ENCODE data around the gene CPN2. TPM values are rescaled to one million over a fixed set of nuclear protein-coding genes. Genes with fewer than 3 reads are reported as not detected.

Gene CPN2
- total RNA-seq, 1 experiment from 2014 or later: not detected

DNA sequence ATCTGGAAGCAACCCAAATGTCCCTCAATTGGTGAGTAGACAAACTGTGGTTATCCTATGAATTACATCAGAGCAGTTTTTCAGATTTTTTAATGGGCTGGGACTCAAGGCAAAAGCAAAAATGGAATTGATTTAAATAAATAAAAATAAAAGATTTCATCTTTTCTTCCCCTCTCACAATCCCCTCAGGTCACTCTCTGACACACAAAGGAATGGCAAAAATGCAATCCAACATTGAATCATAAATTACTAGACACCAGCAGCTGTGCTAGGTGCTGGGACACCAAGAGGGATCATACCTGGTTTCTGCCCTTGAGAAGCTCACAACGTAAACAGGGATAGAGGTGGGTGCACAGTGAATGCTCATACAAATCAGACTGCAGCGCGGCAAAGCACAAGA is 58.8 kb downstream of the CPN2 start:
- Mint-ChIP-seq H3K4me3 (ENCODE audit: low read depth, unreplicated experiment) (no peak overlapping the region), H3K36me3 (ENCODE audit: insufficient read depth, unreplicated experiment) (no peaks in the 10 kb centered on the region), H3K27ac (ENCODE audit: unreplicated experiment) (no peak overlapping the region), H3K4me1 (ENCODE audit: low read depth, unreplicated experiment) (peaks cover 9% of the 10 kb centered on the region), H3K9me3 (ENCODE audit: low read depth, unreplicated experiment) (peaks cover 2% of the 10 kb centered on the region), H3K27me3 (ENCODE audit: unreplicated experiment) (no peaks in the 10 kb centered on the region)
- TF ChIP-seq CTCF (IDR thresholded peaks at IDR 0.05; ENCODE audit: unreplicated experiment): no peak
- CTCF ChIA-PET: interaction anchor here (0.9 kb wide), 1 partner anchor 21 kb away, joined by 3 read pairs; no protein-coding TSS in a partner anchor
- no TSS peak for BruUV-seq (replicated peaks)
- intact Hi-C loops (cut with micrococcal nuclease; ENCODE audit: unreplicated experiment): no loop called here
- no peak for DNase-seq

Other genes starting within 250 kb of the CPN2 start
- gene HES1, start 215.2 kb downstream of the CPN2 start, total RNA-seq (2022): 141 and 160 TPM in 2 replicates
- gene LRRC15, start 18.4 kb upstream of the CPN2 start, total RNA-seq (2022): 0.05 TPM in 1 of 2 replicates, not detected in the other
- gene GP5, start 47.9 kb upstream of the CPN2 start, total RNA-seq (2022): 0.10 and 0.21 TPM in 2 replicates
- gene ATP13A3, start 135.7 kb upstream of the CPN2 start, total RNA-seq (2022): 229 and 237 TPM in 2 replicates

Data from Calu3 (cell line).